Osteoblast (primary cell): ENCODE results near the gene IL24. TPM values are rescaled to one million over a fixed set of nuclear protein-coding genes. Genes with fewer than 3 reads are reported as not detected.

Experiments used
- DNase-seq: peaks from one replicate; pipeline ENCODE4 v3.0.0; 2011; ENCODE audit warnings: low spot score, mixed read lengths; ENCODE audit not compliant: insufficient read length; ENCODE audit errors: missing footprints
- H2AFZ ChIP-seq: 2 replicates; pipeline ENCODE4 v1.6.0; 2011; ENCODE audit warnings: mild to moderate bottlenecking, low read length
- H3K27ac ChIP-seq: 2 replicates; pipeline ENCODE4 v1.5.1; 2011; ENCODE audit warnings: mild to moderate bottlenecking, low read depth, low read length, moderate library complexity
- H3K27me3 ChIP-seq: 2 replicates; pipeline ENCODE4 v1.6.0; 2012; ENCODE audit warnings: mild to moderate bottlenecking, control low read depth, inconsistent platforms, low read length, moderate library complexity; ENCODE audit not compliant: insufficient read depth
- H3K36me3 ChIP-seq: 2 replicates; pipeline ENCODE4 v1.5.1; 2011; ENCODE audit warnings: mild to moderate bottlenecking, low read length, control low read depth, moderate library complexity; ENCODE audit not compliant: insufficient read depth
- H3K4me1 ChIP-seq: 2 replicates; pipeline ENCODE4 v1.5.1; 2011; ENCODE audit warnings: mild to moderate bottlenecking, low read length, control low read depth, moderate library complexity; ENCODE audit not compliant: insufficient read depth
- H3K4me2 ChIP-seq: 2 replicates; pipeline ENCODE4 v1.6.0; 2011; ENCODE audit warnings: mild to moderate bottlenecking, low read length; ENCODE audit not compliant: insufficient read depth
- H3K4me3 ChIP-seq: fragments of 200-600 bp; sonication (generic); 3 replicates; pipeline ENCODE4 v1.5.1; 2012; ENCODE audit warnings: mild to moderate bottlenecking, low read length, inconsistent platforms; ENCODE audit not compliant: insufficient read depth
- H3K79me2 ChIP-seq: 2 replicates; pipeline ENCODE4 v1.6.0; 2012; ENCODE audit warnings: mild to moderate bottlenecking, low read length, control low read depth, inconsistent platforms; ENCODE audit not compliant: insufficient read depth
- H3K9me3 ChIP-seq: 2 replicates; pipeline ENCODE4 v1.5.1; 2011; ENCODE audit warnings: low read depth, low read length, control low read depth
- H4K20me1 ChIP-seq: 2 replicates; pipeline ENCODE4 v1.6.0; 2012; ENCODE audit warnings: mild to moderate bottlenecking, low read length, control low read depth; ENCODE audit not compliant: insufficient read depth
- total RNA-seq: library from RNA; depleted of rRNA; stranded (reverse); fragments of >200 nt; gene quantifications from 2 replicates; pipeline ENCODE4 v1.2.3, GENCODE V29; 2012
- TF ChIP-seq, protein P1 (sequence below): IDR thresholded peaks from 2 replicates; pipeline ENCODE4 v1.5.1; 2011; ENCODE audit warnings: mild to moderate bottlenecking, low read depth, low read length, moderate library complexity; ENCODE audit errors: extremely low read depth

The IL24 gene
- total RNA-seq, 1 donor, result not detected

DNA sequence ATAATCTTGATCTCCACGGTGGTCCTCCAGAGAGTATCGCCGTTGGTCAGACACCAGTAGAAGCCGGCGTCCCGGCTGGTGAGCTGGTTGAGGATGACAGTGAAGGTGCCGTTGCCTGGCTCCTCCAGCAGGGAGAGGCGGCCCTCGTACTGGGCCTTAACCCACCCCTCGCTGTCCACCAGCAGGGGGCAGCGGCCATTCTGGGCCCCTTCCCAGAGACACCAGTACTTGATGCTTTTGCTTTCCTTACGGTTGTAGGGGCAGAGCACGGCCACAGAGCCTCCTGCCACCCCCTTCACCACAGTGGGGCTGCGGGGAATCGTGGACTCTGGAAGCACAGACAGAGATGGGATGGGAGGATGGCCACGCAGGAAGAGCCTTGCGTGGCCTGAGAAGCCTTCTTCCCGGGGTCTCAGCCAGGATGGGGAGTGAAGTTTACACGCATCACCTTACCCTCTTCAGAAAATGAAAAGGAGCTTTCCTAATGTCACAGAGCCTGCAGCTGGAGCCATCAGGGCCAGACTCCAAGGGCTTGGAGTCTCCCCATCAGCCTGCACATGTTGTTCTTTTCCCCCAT lies 38.3 kb downstream of the IL24 start:
- H2AFZ ChIP-seq, result no peak overlapping the region
- no peak overlapping the region for H3K4me2 ChIP-seq
- H3K4me1 ChIP-seq, result no peaks in the 10 kb centered on the region
- no peaks in the 10 kb centered on the region for H3K9me3 ChIP-seq
- H4K20me1 ChIP-seq, result no peaks in the 10 kb centered on the region
- peak; percentile 87 for DNase-seq
- TF ChIP-seq, protein P1, sequence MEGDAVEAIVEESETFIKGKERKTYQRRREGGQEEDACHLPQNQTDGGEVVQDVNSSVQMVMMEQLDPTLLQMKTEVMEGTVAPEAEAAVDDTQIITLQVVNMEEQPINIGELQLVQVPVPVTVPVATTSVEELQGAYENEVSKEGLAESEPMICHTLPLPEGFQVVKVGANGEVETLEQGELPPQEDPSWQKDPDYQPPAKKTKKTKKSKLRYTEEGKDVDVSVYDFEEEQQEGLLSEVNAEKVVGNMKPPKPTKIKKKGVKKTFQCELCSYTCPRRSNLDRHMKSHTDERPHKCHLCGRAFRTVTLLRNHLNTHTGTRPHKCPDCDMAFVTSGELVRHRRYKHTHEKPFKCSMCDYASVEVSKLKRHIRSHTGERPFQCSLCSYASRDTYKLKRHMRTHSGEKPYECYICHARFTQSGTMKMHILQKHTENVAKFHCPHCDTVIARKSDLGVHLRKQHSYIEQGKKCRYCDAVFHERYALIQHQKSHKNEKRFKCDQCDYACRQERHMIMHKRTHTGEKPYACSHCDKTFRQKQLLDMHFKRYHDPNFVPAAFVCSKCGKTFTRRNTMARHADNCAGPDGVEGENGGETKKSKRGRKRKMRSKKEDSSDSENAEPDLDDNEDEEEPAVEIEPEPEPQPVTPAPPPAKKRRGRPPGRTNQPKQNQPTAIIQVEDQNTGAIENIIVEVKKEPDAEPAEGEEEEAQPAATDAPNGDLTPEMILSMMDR, result peak; percentile 66
- H3K36me3 ChIP-seq, result no peaks in the 10 kb centered on the region
- no peaks in the 10 kb centered on the region for H3K79me2 ChIP-seq
- peaks cover 13% of the 10 kb centered on the region for H3K27me3 ChIP-seq
- no peak overlapping the region for H3K4me3 ChIP-seq
- no peak overlapping the region for H3K27ac ChIP-seq

DNA sequence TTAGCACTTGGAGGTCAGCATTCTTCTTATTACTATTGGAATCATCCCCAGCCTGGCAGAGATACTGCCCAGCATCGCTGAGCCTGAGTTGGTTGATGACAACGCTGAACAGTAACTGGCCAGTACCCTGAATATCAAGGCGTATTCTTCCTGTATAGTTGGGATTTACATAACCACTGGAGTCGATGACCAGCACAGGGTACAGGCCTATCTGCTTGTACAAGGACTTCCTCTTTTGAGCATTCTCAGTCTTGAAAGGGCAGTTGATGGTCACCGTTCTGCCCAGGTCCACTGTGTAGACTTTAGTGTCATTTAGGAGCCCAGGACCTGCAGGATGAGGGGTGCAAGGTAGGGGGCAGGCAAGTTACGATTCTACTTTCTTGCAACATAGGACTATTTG lies 40.2 kb downstream of the IL24 start:
- H3K4me1 ChIP-seq, result no peaks in the 10 kb centered on the region
- peaks cover 24% of the 10 kb centered on the region for H3K27me3 ChIP-seq
- H4K20me1 ChIP-seq, result no peaks in the 10 kb centered on the region
- H3K4me2 ChIP-seq, result no peak overlapping the region
- no peak overlapping the region for H2AFZ ChIP-seq
- H3K4me3 ChIP-seq, result no peak overlapping the region
- TF ChIP-seq, protein P1, result no peak
- no peaks in the 10 kb centered on the region for H3K9me3 ChIP-seq
- H3K36me3 ChIP-seq, result no peaks in the 10 kb centered on the region
- DNase-seq, result no peak
- no peak overlapping the region for H3K27ac ChIP-seq
- H3K79me2 ChIP-seq, result no peaks in the 10 kb centered on the region

DNA sequence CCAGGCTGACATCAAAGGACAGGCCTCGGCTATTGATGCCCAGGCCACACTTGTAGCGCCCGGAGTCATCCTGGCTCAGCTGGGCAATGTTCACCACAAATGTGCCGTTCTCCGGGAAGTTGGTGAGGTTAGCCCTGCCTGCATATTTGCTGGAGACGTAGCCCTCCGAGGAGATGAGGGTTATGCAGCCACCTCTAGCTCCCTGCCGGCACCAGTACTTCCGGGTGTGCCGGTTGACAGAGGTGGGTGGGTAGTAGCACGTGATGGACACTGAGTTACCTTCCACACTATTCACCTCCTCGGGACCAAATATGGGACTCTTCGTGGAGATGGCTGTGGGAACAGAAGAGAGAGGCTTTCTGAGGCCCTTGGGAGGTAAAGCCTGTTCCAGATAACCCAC lies 41.9 kb downstream of the IL24 start:
- TF ChIP-seq, protein P1, result no peak
- Histone ChIP-seq H3K4me3 (no peak overlapping the region), H3K4me2 (no peak overlapping the region), H2AFZ (no peak overlapping the region), H4K20me1 (no peaks in the 10 kb centered on the region), H3K27me3 (peaks cover 35% of the 10 kb centered on the region), H3K9me3 (no peaks in the 10 kb centered on the region), H3K79me2 (no peaks in the 10 kb centered on the region), H3K4me1 (no peaks in the 10 kb centered on the region), H3K36me3 (no peaks in the 10 kb centered on the region), H3K27ac (no peak overlapping the region)
- no peak for DNase-seq

DNA sequence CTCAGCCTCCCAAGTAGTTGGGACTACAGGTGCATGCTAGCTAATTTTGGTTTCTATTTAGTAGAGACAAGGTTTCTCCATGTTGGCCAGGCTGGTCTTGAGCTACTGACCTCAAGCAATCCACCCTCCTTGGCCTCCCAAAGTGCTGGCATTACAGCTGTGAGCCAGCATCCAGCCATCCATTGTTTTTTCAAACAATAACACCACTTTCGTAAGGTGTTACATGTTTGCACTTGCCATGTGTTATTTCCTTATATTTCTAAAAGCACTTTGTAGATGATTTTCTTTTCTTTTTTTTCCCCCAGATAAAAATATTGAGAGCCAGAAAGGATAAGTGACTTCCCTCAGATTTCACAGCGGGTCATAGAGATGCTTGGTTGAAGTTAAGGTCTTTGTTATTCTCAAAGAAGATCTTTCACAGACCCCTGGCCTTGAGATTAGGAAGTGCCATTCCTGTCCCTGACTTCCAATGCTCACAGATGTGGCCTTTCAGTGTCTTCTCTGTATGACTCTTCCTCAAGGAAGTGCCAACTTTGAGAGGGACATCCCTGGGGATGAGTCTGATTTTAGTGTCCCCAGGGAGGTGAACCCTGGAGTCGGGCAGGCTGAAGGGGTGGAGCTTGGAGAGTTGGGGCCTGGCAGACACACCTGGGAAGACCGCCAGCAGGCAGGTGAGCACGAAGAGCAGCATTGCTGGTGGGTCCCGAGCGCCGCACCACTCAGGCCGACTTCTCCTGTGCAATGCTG lies 42.8 kb downstream of the IL24 start:
- no peak for DNase-seq
- Histone ChIP-seq H3K9me3 (no peaks in the 10 kb centered on the region), H3K4me3 (no peak overlapping the region), H3K4me1 (no peaks in the 10 kb centered on the region), H3K27me3 (peaks cover 35% of the 10 kb centered on the region), H3K4me2 (no peak overlapping the region), H3K79me2 (no peaks in the 10 kb centered on the region), H4K20me1 (no peaks in the 10 kb centered on the region), H3K36me3 (no peaks in the 10 kb centered on the region), H2AFZ (no peak overlapping the region), H3K27ac (no peak overlapping the region)
- TF ChIP-seq, protein P1, result no peak
